ENCODE measurements around the gene GPR62.

GPR62 gene

GRCh38 chr3:51966486-51966885 lies 11.3 kb downstream of the GPR62 start:
- peak; percentile 62 for DNase-seq
- Histone ChIP-seq H3K36me3 (peaks cover 77% of the 10 kb centered on the region), H3K4me3 (ENCODE audit: low read depth, low read length) (peak overlapping the region; percentile 93)

GRCh38 chr3:51966922-51967383 lies 11.8 kb downstream of the GPR62 start:
- no peak for TF ChIP-seq CTCF (IDR thresholded peaks at IDR 0.05; ENCODE audit: low read depth, low read length)

More at GRCh38 chr3:51966486-51966885, 11.3 kb downstream of the GPR62 start:
- H3K27me3 ChIP-seq (ENCODE audit: insufficient read depth, low read depth, severe bottlenecking): no peaks in the 10 kb centered on the region
- no peak for TF ChIP-seq CTCF (IDR thresholded peaks at IDR 0.05; ENCODE audit: low read depth, low read length)
- peak overlapping the region; percentile 100 for H3K27ac ChIP-seq
- H3K9me3 ChIP-seq (ENCODE audit: severe bottlenecking): no peaks in the 10 kb centered on the region

GRCh38 chr3:51967384-51968169 lies 12.4 kb downstream of the GPR62 start, which contains the start of gene PCBP4:
PCBP4 (minus strand) TSS chr3:51967454; CDS start chr3:51961240, 6,214 bp downstream.
- H3K4me3 ChIP-seq (ENCODE audit: low read depth, low read length): peak within 1 kb of the TSS; percentile 93
- H3K36me3 ChIP-seq: peaks cover 71% of the 10 kb centered on the region
- no peaks in the 10 kb centered on the region for H3K9me3 ChIP-seq (ENCODE audit: severe bottlenecking)
- peak within 1 kb of the TSS; percentile 100 for H3K27ac ChIP-seq
- no peak for TF ChIP-seq CTCF (IDR thresholded peaks at IDR 0.05; ENCODE audit: low read depth, low read length)
- peak; percentile 72 for DNase-seq
- no peaks in the 10 kb centered on the region for H3K27me3 ChIP-seq (ENCODE audit: insufficient read depth, low read depth, severe bottlenecking)

More at GRCh38 chr3:51966922-51967383, 11.8 kb downstream of the GPR62 start:
- peak; percentile 34 for DNase-seq
- Histone ChIP-seq H3K36me3 (peaks cover 75% of the 10 kb centered on the region), H3K4me3 (ENCODE audit: low read depth, low read length) (peak overlapping the region; percentile 93), H3K27me3 (ENCODE audit: insufficient read depth, low read depth, severe bottlenecking) (no peaks in the 10 kb centered on the region), H3K9me3 (ENCODE audit: severe bottlenecking) (no peaks in the 10 kb centered on the region), H3K27ac (peak overlapping the region; percentile 100)

- no peak for TF ChIP-seq CTCF (IDR thresholded peaks at IDR 0.05; ENCODE audit: low read depth, low read length)
- Histone ChIP-seq H3K36me3 (peaks cover 64% of the 10 kb centered on the region), H3K27ac (peak overlapping the region; percentile 100), H3K27me3 (ENCODE audit: insufficient read depth, low read depth, severe bottlenecking) (no peaks in the 10 kb centered on the region), H3K9me3 (ENCODE audit: severe bottlenecking) (no peaks in the 10 kb centered on the region), H3K4me3 (ENCODE audit: low read depth, low read length) (peak overlapping the region; percentile 64)
- DNase-seq: peak; percentile 98
Observed at GRCh38 chr3:51968170-51968775, 13.1 kb downstream of the GPR62 start.

- peak; percentile 72 for DNase-seq
- H3K4me3 ChIP-seq (ENCODE audit: low read depth, low read length): peak overlapping the region; percentile 44
- H3K36me3 ChIP-seq: peaks cover 57% of the 10 kb centered on the region
- H3K27ac ChIP-seq: peak overlapping the region; percentile 100
- H3K27me3 ChIP-seq (ENCODE audit: insufficient read depth, low read depth, severe bottlenecking): no peaks in the 10 kb centered on the region
- TF ChIP-seq CTCF (IDR thresholded peaks at IDR 0.05; ENCODE audit: low read depth, low read length): no peak
- no peaks in the 10 kb centered on the region for H3K9me3 ChIP-seq (ENCODE audit: severe bottlenecking)
Observed at GRCh38 chr3:51968883-51969678, 13.9 kb downstream of the GPR62 start.
